HFF-Myc (cell line): ENCODE results near the gene CDKL4.

Experiments used
- DNase-seq: peaks from one replicate; pipeline ENCODE4 v3.0.0-alpha.2; 2011; ENCODE audit warnings: low read depth; ENCODE audit errors: extremely low read depth
- H3K4me3 ChIP-seq: replicated peaks from 2 replicates; pipeline ENCODE4 v1.5.1; 2011; ENCODE audit warnings: low read depth, mild to moderate bottlenecking, control low read depth, low read length
- TF ChIP-seq, protein P1 (sequence below): IDR thresholded peaks from 2 replicates; pipeline ENCODE4 v1.5.1; 2012; ENCODE audit warnings: mild to moderate bottlenecking, low read depth, low read length, control low read depth; ENCODE audit errors: missing control alignments

The CDKL4 gene

GRCh38 chr2:39221459-39221858 is 22.3 kb downstream of the CDKL4 start:
- H3K4me3 ChIP-seq = no peak overlapping the region
- no peak for DNase-seq
- TF ChIP-seq, protein P1, sequence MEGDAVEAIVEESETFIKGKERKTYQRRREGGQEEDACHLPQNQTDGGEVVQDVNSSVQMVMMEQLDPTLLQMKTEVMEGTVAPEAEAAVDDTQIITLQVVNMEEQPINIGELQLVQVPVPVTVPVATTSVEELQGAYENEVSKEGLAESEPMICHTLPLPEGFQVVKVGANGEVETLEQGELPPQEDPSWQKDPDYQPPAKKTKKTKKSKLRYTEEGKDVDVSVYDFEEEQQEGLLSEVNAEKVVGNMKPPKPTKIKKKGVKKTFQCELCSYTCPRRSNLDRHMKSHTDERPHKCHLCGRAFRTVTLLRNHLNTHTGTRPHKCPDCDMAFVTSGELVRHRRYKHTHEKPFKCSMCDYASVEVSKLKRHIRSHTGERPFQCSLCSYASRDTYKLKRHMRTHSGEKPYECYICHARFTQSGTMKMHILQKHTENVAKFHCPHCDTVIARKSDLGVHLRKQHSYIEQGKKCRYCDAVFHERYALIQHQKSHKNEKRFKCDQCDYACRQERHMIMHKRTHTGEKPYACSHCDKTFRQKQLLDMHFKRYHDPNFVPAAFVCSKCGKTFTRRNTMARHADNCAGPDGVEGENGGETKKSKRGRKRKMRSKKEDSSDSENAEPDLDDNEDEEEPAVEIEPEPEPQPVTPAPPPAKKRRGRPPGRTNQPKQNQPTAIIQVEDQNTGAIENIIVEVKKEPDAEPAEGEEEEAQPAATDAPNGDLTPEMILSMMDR = no peak

DNA sequence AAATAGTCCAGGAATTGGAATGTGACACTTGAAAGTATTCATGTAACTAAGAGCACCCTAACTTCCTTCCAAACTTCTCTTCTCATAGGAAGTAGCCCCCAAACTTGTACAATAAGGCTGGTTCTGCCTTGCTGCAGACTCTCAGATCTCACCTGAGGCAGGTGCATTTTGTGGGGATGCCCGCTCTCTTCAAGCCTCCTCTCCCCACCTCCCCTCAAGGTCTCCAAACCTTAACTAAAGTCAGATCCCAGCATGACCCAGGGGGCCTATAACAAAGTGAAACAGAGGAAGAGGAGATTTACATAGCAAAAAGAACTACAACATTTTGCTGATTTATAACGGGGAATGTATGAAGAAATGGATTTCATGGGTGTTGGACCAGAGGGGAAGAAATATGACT is 23.6 kb downstream of the CDKL4 start:
- TF ChIP-seq, protein P1 = no peak
- no peak for DNase-seq
- no peak overlapping the region for H3K4me3 ChIP-seq

DNA sequence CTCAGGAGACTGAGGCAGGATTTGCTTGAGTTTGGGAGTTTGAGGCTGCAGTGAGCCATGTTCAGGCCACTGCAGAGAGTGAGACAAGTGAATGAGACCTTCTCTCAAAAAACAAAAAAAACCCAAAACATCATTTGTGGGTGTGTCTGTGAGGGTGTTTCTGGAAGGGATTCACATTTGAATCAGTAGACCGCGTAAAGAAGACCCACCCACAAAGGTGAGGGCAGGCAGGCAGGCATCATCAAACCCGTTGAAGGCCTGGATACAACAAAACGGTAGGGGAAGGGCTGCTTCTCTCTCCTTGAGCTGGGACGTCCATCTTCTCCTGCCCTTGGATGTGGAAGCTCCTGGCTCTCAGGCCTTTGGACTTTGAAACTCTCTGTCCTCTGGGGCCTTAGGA is 25.4 kb downstream of the CDKL4 start:
- TF ChIP-seq, protein P1 = no peak
- H3K4me3 ChIP-seq = no peak overlapping the region
- DNase-seq = no peak

DNA sequence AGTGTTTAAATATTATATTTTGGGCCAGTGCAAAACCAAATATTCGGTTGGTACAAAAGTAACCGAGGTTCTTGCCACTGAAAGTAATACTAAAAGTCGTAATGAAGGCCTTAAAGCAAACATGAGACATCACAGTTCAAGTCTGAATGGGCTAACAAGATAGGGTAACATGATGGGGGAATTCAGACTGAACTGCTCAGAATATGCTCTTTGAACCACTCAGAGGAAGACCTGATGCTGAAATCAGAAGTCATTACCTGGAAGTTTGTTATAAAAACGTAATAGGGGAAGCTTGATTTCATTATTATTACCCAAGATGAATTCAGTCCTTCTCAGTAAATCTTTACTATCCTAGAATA is 26.6 kb downstream of the CDKL4 start:
- no peak for DNase-seq
- TF ChIP-seq, protein P1 = no peak
- no peak overlapping the region for H3K4me3 ChIP-seq

GRCh38 chr2:39216346-39217191 is 27.2 kb downstream of the CDKL4 start:
- TF ChIP-seq, protein P1 = no peak
- H3K4me3 ChIP-seq = no peak overlapping the region
- no peak for DNase-seq

DNA sequence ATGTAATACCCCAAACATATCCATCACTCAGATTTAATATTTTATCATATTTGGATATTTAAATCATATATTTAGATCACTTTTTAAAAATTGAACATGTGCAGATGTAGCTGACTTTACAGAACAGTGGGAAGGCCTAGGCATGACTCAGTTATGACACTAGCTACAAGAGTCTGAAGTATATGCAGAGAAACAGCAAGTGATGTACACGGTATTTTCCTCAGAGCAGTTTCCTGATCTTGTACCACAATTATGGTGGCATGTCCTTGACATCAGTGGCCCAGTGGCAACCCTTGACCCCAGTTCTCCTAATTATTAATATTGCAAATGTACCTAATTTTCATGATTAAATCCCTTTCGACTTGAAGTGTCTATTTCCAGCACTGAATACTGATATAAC is 28.2 kb downstream of the CDKL4 start:
- no peak overlapping the region for H3K4me3 ChIP-seq
- DNase-seq = no peak
- TF ChIP-seq, protein P1 = no peak

- TF ChIP-seq, protein P1 = no peak
- DNase-seq = no peak
- no peak overlapping the region for H3K4me3 ChIP-seq
Measured at GRCh38 chr2:39213015-39213414, 30.8 kb downstream of the CDKL4 start.
